Lower lobe of right lung (tissue), 2 donors: ENCODE measurements around the gene TTC28. TPM values are rescaled to one million over a fixed set of nuclear protein-coding genes. Genes with fewer than 3 reads are reported as not detected.

Experiments used
- ATAC-seq, 2 donors: fragments of 200-7000 bp; cut with Tn5 transposase; one replicate each; pipeline ENCODE4 v1.9.1; 2020 to 2022; ENCODE audit warnings: mild to moderate bottlenecking in 2 of 2, moderate library complexity in 2 of 2
- DNase-seq: peaks from one replicate; pipeline ENCODE4 v3.0.0-alpha.2; 2020
- H3K27ac ChIP-seq: fragments of 200-600 bp; one replicate; pipeline ENCODE4 v1.8.0; 2022
- H3K27me3 ChIP-seq: fragments of 200-600 bp; one replicate; pipeline ENCODE4 v1.8.0; 2022; ENCODE audit warnings: low read depth
- H3K36me3 ChIP-seq: fragments of 200-600 bp; one replicate; pipeline ENCODE4 v1.8.0; 2022; ENCODE audit warnings: mild to moderate bottlenecking
- H3K4me1 ChIP-seq: fragments of 200-600 bp; one replicate; pipeline ENCODE4 v1.8.0; 2022
- H3K4me3 ChIP-seq: fragments of 200-600 bp; one replicate; pipeline ENCODE4 v1.8.0; 2022; ENCODE audit warnings: mild to moderate bottlenecking
- H3K9me3 ChIP-seq: fragments of 200-600 bp; one replicate; pipeline ENCODE4 v1.8.0; 2022
- CTCF ChIP-seq: fragments of 200-600 bp; IDR thresholded peaks from one replicate; pipeline ENCODE4 v1.8.0; 2022; ENCODE audit warnings: antibody characterized with exemption, mild to moderate bottlenecking
- intact Hi-C: fragments of 100-400 bp; cut with DNase I; formaldehyde crosslinking; loops from one replicate; pipeline ENCODE4 v1.11.0; 2022
- total RNA-seq: library from RNA; stranded (reverse); fragmentation: NEBNext Ultra II Directional; extraction: Animal tissue kit (Norgen Biotek cat#: 25700); gene quantifications from one replicate; pipeline ENCODE4 v1.2.1, GENCODE V29; 2021
- donor health status: DM: no; HTN: yes; CAD: no; lungs with severe emphysema.

TTC28 gene
- total RNA-seq, 1 donor from 2014 or later = 39.6 TPM

DNA sequence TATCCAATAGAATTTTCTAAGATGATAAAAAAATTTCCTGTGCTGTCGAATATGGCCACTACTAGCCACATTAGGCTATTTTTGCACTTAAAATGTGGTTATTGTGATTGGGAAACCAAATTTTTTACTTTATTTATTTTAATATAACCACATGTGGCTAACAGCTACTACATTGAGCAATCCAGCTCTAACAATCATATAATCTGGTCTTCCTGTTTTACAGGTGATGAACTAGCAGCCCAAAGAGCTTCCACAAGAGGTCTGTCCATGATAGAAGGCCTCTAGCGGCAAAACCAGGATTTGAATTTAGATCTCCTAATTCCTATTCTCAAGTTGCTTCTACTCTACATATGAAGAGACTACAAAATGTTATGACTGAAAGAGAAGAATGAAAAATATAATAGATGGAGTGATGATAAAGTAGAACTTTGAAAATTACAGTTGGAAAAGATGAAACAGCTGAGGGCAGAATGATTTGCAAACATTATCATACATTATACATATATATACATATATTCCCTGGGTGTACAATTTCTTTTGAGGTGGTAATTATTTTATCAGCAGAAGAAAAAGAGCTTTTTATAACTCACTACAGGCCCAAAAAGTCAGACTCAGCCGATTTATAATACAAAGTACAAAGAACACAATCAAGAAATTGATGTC is 397.1 kb downstream of the TTC28 start:
- intact Hi-C loops = no loop called here
- no peak for ATAC-seq

DNA sequence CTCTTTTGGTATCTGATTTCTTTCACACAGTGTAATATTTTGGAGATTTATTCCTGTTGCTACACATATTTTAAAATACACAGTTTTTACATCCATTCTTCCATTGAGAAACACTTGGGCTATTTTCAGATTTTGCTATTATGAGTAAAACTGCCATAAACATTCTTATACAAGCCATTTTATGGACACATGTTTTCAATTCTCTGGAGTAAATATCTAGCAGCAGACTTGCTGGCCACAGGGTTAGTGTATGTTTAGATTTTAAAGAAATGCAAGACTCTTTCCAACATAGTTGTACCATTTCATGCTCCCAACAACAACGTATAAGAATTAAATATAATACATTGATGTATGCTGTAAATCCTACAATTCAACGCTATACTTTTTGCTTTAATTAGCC is 399.8 kb downstream of the TTC28 start:
- H3K27me3 ChIP-seq = no peaks in the 10 kb centered on the region
- TF ChIP-seq CTCF = no peak
- no peak overlapping the region for H3K27ac ChIP-seq
- no peak for DNase-seq
- H3K36me3 ChIP-seq = no peaks in the 10 kb centered on the region
- peaks cover 5% of the 10 kb centered on the region for H3K4me1 ChIP-seq
- H3K9me3 ChIP-seq = no peaks in the 10 kb centered on the region
- intact Hi-C loops = no loop called here
- H3K4me3 ChIP-seq = no peak overlapping the region
- no peak for ATAC-seq

More for the DNA sequence above, 397.1 kb downstream of the TTC28 start:
- no peaks in the 10 kb centered on the region for H3K9me3 ChIP-seq
- no peak for TF ChIP-seq CTCF
- H3K27me3 ChIP-seq = no peaks in the 10 kb centered on the region
- no peak overlapping the region for H3K4me3 ChIP-seq
- no peak for DNase-seq
- no peaks in the 10 kb centered on the region for H3K36me3 ChIP-seq
- peaks cover 5% of the 10 kb centered on the region for H3K4me1 ChIP-seq
- H3K27ac ChIP-seq = no peak overlapping the region

- no peak overlapping the region for H3K4me3 ChIP-seq
- ATAC-seq = no peak
- TF ChIP-seq CTCF = no peak
- no peak overlapping the region for H3K27ac ChIP-seq
- no peaks in the 10 kb centered on the region for H3K36me3 ChIP-seq
- DNase-seq = no peak
- no peaks in the 10 kb centered on the region for H3K9me3 ChIP-seq
- no peaks in the 10 kb centered on the region for H3K27me3 ChIP-seq
- peaks cover 8% of the 10 kb centered on the region for H3K4me1 ChIP-seq
- intact Hi-C loops = no loop called here
These were observed 410.4 kb downstream of the TTC28 start for GRCh38 chr22:28269277-28269676.

- DNase-seq = no peak
- Histone ChIP-seq H3K27ac (no peak overlapping the region), H3K27me3 (no peaks in the 10 kb centered on the region), H3K4me3 (no peak overlapping the region), H3K36me3 (no peaks in the 10 kb centered on the region), H3K9me3 (no peaks in the 10 kb centered on the region), H3K4me1 (peaks cover 8% of the 10 kb centered on the region)
- no peak for ATAC-seq
- intact Hi-C loops = no loop called here
- TF ChIP-seq CTCF = no peak
These were observed 410.8 kb downstream of the TTC28 start for GRCh38 chr22:28268850-28269249.

DNA sequence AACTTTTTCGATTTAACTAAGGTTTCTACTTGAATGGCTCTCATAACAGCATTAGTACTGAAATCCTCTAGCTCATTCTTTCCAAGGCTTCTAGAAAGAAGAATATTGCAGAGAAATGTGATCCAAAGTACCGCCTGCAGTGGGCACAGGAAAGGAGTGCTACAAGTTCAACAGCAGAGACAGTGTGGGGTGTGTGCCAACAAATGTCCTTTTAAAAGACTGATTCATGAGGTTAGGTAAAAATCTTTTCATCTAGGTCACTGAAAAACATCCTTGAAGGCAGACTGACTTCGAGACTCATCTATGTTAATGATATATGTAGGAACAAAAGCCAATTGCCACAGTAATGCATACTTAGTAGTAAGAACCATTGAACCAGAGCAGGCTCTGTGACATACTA is 411.5 kb downstream of the TTC28 start:
- ATAC-seq = no peak
- intact Hi-C loops = no loop called here
- Histone ChIP-seq H3K36me3 (no peaks in the 10 kb centered on the region), H3K27ac (no peak overlapping the region), H3K4me3 (no peak overlapping the region), H3K4me1 (peaks cover 8% of the 10 kb centered on the region), H3K9me3 (no peaks in the 10 kb centered on the region), H3K27me3 (no peaks in the 10 kb centered on the region)
- no peak for DNase-seq
- TF ChIP-seq CTCF = no peak
